ENCODE results near the gene HYDIN. TPM values are rescaled to one million over a fixed set of nuclear protein-coding genes. Genes with fewer than 3 reads are reported as not detected.
"Not testable (repeated sequence)": the region's sequence is repeated elsewhere in the genome, so short reads cannot be mapped to it uniquely, and the experiment has no call there.

Gene HYDIN
- total RNA-seq, 1 donor from 2014 or later = 2.6 TPM

GRCh38 chr16:70922164-70922563 is 308.4 kb downstream of the HYDIN start:
- DNase-seq (ENCODE audit: low spot score); intact Hi-C loops (cut with DNase I): not testable (repeated sequence)

GRCh38 chr16:70920661-70921060 is 309.9 kb downstream of the HYDIN start:
- intact Hi-C loops (cut with DNase I) = not testable (repeated sequence)

GRCh38 chr16:70888208-70888607 is 342.3 kb downstream of the HYDIN start:
- intact Hi-C loops (cut with DNase I) = not testable (repeated sequence)

More at GRCh38 chr16:70920661-70921060, 309.9 kb downstream of the HYDIN start:
- DNase-seq (ENCODE audit: low spot score) = not testable (repeated sequence)

GRCh38 chr16:70884652-70885051 is 345.9 kb downstream of the HYDIN start:
- intact Hi-C loops (cut with DNase I) = not testable (repeated sequence)

More at GRCh38 chr16:70888208-70888607, 342.3 kb downstream of the HYDIN start:
- DNase-seq (ENCODE audit: low spot score) = not testable (repeated sequence)

GRCh38 chr16:70882311-70882710 is 348.2 kb downstream of the HYDIN start:
- intact Hi-C loops (cut with DNase I) = not testable (repeated sequence)

More at GRCh38 chr16:70884652-70885051, 345.9 kb downstream of the HYDIN start:
- not testable (repeated sequence) for DNase-seq (ENCODE audit: low spot score)

GRCh38 chr16:70877895-70878294 is 352.6 kb downstream of the HYDIN start:
- DNase-seq (ENCODE audit: low spot score); intact Hi-C loops (cut with DNase I): not testable (repeated sequence)

More at GRCh38 chr16:70882311-70882710, 348.2 kb downstream of the HYDIN start:
- DNase-seq (ENCODE audit: low spot score) = not testable (repeated sequence)

- intact Hi-C loops (cut with DNase I) = not testable (repeated sequence)
These were observed 354.1 kb downstream of the HYDIN start for GRCh38 chr16:70876442-70876841.

GRCh38 chr16:70864698-70865097 is 365.8 kb downstream of the HYDIN start:
- intact Hi-C loops (cut with DNase I) = not testable (repeated sequence)

More at GRCh38 chr16:70876442-70876841, 354.1 kb downstream of the HYDIN start:
- not testable (repeated sequence) for DNase-seq (ENCODE audit: low spot score)

GRCh38 chr16:70861996-70862395 is 368.5 kb downstream of the HYDIN start:
- intact Hi-C loops (cut with DNase I); DNase-seq (ENCODE audit: low spot score): not testable (repeated sequence)

More at GRCh38 chr16:70864698-70865097, 365.8 kb downstream of the HYDIN start:
- DNase-seq (ENCODE audit: low spot score) = not testable (repeated sequence)

- intact Hi-C loops (cut with DNase I); DNase-seq (ENCODE audit: low spot score): not testable (repeated sequence)
These were observed 379.2 kb downstream of the HYDIN start for GRCh38 chr16:70851299-70851698.

- DNase-seq (ENCODE audit: low spot score); intact Hi-C loops (cut with DNase I): not testable (repeated sequence)
These were observed 406.9 kb downstream of the HYDIN start for GRCh38 chr16:70823498-70824118.

- intact Hi-C loops (cut with DNase I); DNase-seq (ENCODE audit: low spot score): not testable (repeated sequence)
These were observed 407.8 kb downstream of the HYDIN start for GRCh38 chr16:70822734-70823133.

GRCh38 chr16:70818088-70818487 is 412.4 kb downstream of the HYDIN start:
- intact Hi-C loops (cut with DNase I); DNase-seq (ENCODE audit: low spot score): not testable (repeated sequence)

- no peak for DNase-seq (ENCODE audit: low spot score)
- intact Hi-C loops (cut with DNase I) = no loop called here
These were observed 421.0 kb downstream of the HYDIN start for GRCh38 chr16:70809392-70810060.

GRCh38 chr16:70808371-70808770 is 422.2 kb downstream of the HYDIN start:
- intact Hi-C loops (cut with DNase I) = no loop called here
- no peak for DNase-seq (ENCODE audit: low spot score)

GRCh38 chr16:70805787-70806186 is 424.7 kb downstream of the HYDIN start:
- no peak for DNase-seq (ENCODE audit: low spot score)
- intact Hi-C loops (cut with DNase I) = no loop called here

GRCh38 chr16:70805380-70805779 is 425.1 kb downstream of the HYDIN start:
- no peak for DNase-seq (ENCODE audit: low spot score)
- intact Hi-C loops (cut with DNase I) = no loop called here

- no peak for DNase-seq (ENCODE audit: low spot score)
- intact Hi-C loops (cut with DNase I) = no loop called here
These were observed 425.8 kb downstream of the HYDIN start for GRCh38 chr16:70804734-70805169.

GRCh38 chr16:70804153-70804733 is 426.3 kb downstream of the HYDIN start:
- no peak for DNase-seq (ENCODE audit: low spot score)
- intact Hi-C loops (cut with DNase I) = no loop called here

- intact Hi-C loops (cut with DNase I) = no loop called here
- DNase-seq (ENCODE audit: low spot score) = no peak
These were observed 427.2 kb downstream of the HYDIN start for GRCh38 chr16:70803319-70803718.

Measured in cardiac septum (tissue), 1 donor.